H1 (cell line): ENCODE measurements around the gene MRPL4.

Experiments used
- BRCA1 ChIP-seq: IDR thresholded peaks from 2 replicates; pipeline ENCODE4 v1.6.1; 2012; ENCODE audit warnings: low read depth, low read length, improper control_type of control experiment
- CBX5 ChIP-seq: fragments of 300-800, 300-1000 bp; sonication (generic); IDR thresholded peaks from 2 replicates; pipeline ENCODE4 v1.7.1; 2016; ENCODE audit warnings: antibody characterized with exemption, low read length, low read depth
- CTCF ChIP-seq, 3 experiments: IDR thresholded peaks; 1 replicate in 2 of 3; 2 replicates in 1 of 3; pipeline versions ENCODE4 v1.5.1 to v1.6.1; 2011; ENCODE audit warnings: low read length in 3 of 3, mild to moderate bottlenecking in 3 of 3, inconsistent platforms in 2 of 3, low read depth in 1 of 3, moderate library complexity in 1 of 3; ENCODE audit not compliant: insufficient read depth in 1 of 3; ENCODE audit errors: control extremely low read depth in 1 of 3
- EZH2 ChIP-seq: fragments of 200-600 bp; sonication (generic); IDR thresholded peaks from 2 replicates; pipeline ENCODE4 v1.7.1; 2012; ENCODE audit warnings: low read depth, mild to moderate bottlenecking, moderate library complexity, low read length, inconsistent platforms; ENCODE audit not compliant: severe bottlenecking
- POLR2A ChIP-seq, 2 experiments: IDR thresholded peaks; 1 replicate in 1 of 2; 2 replicates in 1 of 2; pipeline ENCODE4 v1.6.1; 2011; ENCODE audit warnings: low read depth in 2 of 2, low read length in 2 of 2, mild to moderate bottlenecking in 2 of 2; ENCODE audit errors: control extremely low read depth in 1 of 2
- POLR2AphosphoS5 ChIP-seq: IDR thresholded peaks from 2 replicates; pipeline ENCODE4 v1.6.1; 2011; ENCODE audit warnings: low read depth, low read length
- RBBP5 ChIP-seq: IDR thresholded peaks from 2 replicates; pipeline ENCODE4 v1.7.1; 2012; ENCODE audit warnings: low read depth, mild to moderate bottlenecking, inconsistent platforms, low read length, moderate library complexity, borderline replicate concordance
- RNF2 ChIP-seq: fragments of 200-900, 300-1000 bp; sonication (generic); IDR thresholded peaks from 2 replicates; pipeline ENCODE4 v1.7.1; 2016; ENCODE audit warnings: borderline replicate concordance, low read depth, mild to moderate bottlenecking, antibody characterized with exemption, low read length; ENCODE audit not compliant: poor library complexity, severe bottlenecking; ENCODE audit errors: missing control alignments
- SIN3A ChIP-seq, 2 experiments: IDR thresholded peaks in 1 of 2; conservative IDR thresholded peaks in 1 of 2; 2 replicates each; pipeline ENCODE4 v1.6.1; 2011 to 2012; ENCODE audit warnings: low read length in 2 of 2, improper control_type of control experiment in 1 of 2, low read depth in 1 of 2, mild to moderate bottlenecking in 1 of 2
- SP2 ChIP-seq: IDR thresholded peaks from 2 replicates; pipeline ENCODE4 v1.6.1; 2012; ENCODE audit warnings: mild to moderate bottlenecking, low read length, inconsistent platforms
- TAF1 ChIP-seq: IDR thresholded peaks from 2 replicates; pipeline ENCODE4 v1.6.1; 2011; ENCODE audit warnings: mild to moderate bottlenecking, low read depth, low read length
- YY1 ChIP-seq: IDR thresholded peaks from 2 replicates; pipeline ENCODE4 v1.6.1; 2011; ENCODE audit warnings: low read depth, mild to moderate bottlenecking, low read length
- ZNF274 ChIP-seq: IDR thresholded peaks from 2 replicates; pipeline ENCODE4 v1.7.0; 2012; ENCODE audit warnings: low read length, borderline replicate concordance; ENCODE audit errors: extremely low read depth

DNA sequence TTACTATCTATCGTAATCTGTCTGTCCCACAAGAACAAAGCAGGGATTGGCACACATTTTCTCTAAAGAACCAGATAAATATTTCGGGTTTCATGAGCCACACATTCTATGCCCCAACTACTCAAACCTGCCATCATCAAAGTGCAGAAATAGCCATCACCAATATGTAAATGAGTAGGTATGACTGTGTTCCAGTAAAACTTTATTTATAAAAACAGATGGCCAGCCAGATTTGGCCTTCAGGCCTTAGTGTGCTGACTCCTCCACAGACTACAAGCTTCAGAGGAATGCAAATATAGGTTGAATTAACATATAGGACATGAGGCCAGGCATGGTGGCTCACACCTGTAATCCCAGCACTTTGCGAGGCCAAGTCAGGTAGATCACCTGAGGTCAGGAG, 48.3 kb upstream of the MRPL4 start:
- no peak for TF ChIP-seq TAF1
- no peak for TF ChIP-seq EZH2
- no peak for TF ChIP-seq CTCF (IDR thresholded peaks at IDR 0.05; ENCODE audit: control extremely low read depth in 1 of 3, insufficient read depth in 1 of 3, low read depth in 1 of 3, low read length in 3 of 3)
- no peak for TF ChIP-seq POLR2A (IDR thresholded peaks at IDR 0.05; ENCODE audit: control extremely low read depth in 1 of 2, low read depth in 2 of 2, low read length in 2 of 2)
- TF ChIP-seq RBBP5 = no peak
- TF ChIP-seq RNF2 = no peak
- no peak for TF ChIP-seq POLR2AphosphoS5
- no peak for TF ChIP-seq SP2
- TF ChIP-seq CBX5 = no peak
- no peak for TF ChIP-seq SIN3A (conservative IDR thresholded peaks at IDR 0.05 in 1 of 2, IDR thresholded peaks at IDR 0.05 in 1 of 2; ENCODE audit: low read depth in 1 of 2, low read length in 2 of 2)
- TF ChIP-seq YY1 = no peak
- TF ChIP-seq BRCA1 = no peak
- no peak for TF ChIP-seq ZNF274
